ENCODE data around the gene HERC2. TPM values are rescaled to one million over a fixed set of nuclear protein-coding genes. Genes with fewer than 3 reads are reported as not detected.

HERC2 gene
- total and polyA plus RNA-seq, 10 donors, result 16.1 to 79.8 (median 58.9) TPM

GRCh38 chr15:28118531-28118930, 203.4 kb downstream of the HERC2 start:
- H3K36me3 ChIP-seq, result peaks cover 0 to 99% (median 71%) of the 10 kb centered on the region in 6 donors

DNA sequence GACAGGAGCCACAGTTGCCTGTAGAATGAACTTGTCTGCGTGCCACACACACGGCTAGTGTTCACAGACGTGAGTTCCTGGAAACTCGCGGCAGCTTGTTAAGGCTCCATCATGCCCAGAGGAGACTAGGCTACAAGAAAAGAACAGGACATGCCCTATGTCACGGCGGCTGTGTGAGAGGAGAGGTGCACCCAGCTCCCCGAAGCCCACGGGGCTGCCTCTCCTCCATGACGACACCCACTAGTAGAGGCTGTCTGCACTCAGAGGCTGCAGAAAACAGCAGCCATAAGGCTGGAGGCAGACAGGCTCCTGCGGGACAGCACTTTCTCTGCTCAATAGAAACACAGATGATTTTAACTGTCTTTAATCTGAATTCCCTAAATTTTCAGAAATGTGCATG, 203.9 kb downstream of the HERC2 start:
- no peaks in the 10 kb centered on the region for H3K27me3 ChIP-seq (replicated peaks in 1 of 7)
- TF ChIP-seq POLR2A (IDR thresholded peaks at IDR 0.05), result no peak
- H3K9me3 ChIP-seq, result no peaks in the 10 kb centered on the region
- DNase-seq, result no peak
- H3K4me3 ChIP-seq, result no peak overlapping the region
- 92 to 96% (median 95%) methylated on average over 10 to 11 of the region's 11 CpGs for WGBS, 5 donors
- intact Hi-C loops (cut with DNase I; ENCODE audit: low total_unique reads), result no loop called here
- H3K27ac ChIP-seq, result no peak overlapping the region
- no peaks in the 10 kb centered on the region for H3K4me1 ChIP-seq
- H3K36me3 ChIP-seq, result peaks cover 0 to 99% (median 76%) of the 10 kb centered on the region in 6 donors

More at GRCh38 chr15:28118531-28118930, 203.4 kb downstream of the HERC2 start:
- Histone ChIP-seq H3K4me3 (no peak overlapping the region), H3K27me3 (replicated peaks in 1 of 7) (no peaks in the 10 kb centered on the region), H3K9me3 (no peaks in the 10 kb centered on the region), H3K4me1 (no peaks in the 10 kb centered on the region), H3K27ac (no peak overlapping the region)
- TF ChIP-seq POLR2AphosphoS5 (IDR thresholded peaks at IDR 0.05), result no peak
- TF ChIP-seq, protein P1, sequence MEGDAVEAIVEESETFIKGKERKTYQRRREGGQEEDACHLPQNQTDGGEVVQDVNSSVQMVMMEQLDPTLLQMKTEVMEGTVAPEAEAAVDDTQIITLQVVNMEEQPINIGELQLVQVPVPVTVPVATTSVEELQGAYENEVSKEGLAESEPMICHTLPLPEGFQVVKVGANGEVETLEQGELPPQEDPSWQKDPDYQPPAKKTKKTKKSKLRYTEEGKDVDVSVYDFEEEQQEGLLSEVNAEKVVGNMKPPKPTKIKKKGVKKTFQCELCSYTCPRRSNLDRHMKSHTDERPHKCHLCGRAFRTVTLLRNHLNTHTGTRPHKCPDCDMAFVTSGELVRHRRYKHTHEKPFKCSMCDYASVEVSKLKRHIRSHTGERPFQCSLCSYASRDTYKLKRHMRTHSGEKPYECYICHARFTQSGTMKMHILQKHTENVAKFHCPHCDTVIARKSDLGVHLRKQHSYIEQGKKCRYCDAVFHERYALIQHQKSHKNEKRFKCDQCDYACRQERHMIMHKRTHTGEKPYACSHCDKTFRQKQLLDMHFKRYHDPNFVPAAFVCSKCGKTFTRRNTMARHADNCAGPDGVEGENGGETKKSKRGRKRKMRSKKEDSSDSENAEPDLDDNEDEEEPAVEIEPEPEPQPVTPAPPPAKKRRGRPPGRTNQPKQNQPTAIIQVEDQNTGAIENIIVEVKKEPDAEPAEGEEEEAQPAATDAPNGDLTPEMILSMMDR (IDR thresholded peaks at IDR 0.05 in 8 of 11, conservative IDR thresholded peaks at IDR 0.05 in 3 of 11), result no peak
- TF ChIP-seq POLR2A (IDR thresholded peaks at IDR 0.05), result no peak
- DNase-seq, result no peak
- 93 to 98% (median 96%) methylated on average over 10 of the region's 10 CpGs for WGBS, 5 donors
- intact Hi-C loops (cut with DNase I; ENCODE audit: low total_unique reads), result no loop called here

DNA sequence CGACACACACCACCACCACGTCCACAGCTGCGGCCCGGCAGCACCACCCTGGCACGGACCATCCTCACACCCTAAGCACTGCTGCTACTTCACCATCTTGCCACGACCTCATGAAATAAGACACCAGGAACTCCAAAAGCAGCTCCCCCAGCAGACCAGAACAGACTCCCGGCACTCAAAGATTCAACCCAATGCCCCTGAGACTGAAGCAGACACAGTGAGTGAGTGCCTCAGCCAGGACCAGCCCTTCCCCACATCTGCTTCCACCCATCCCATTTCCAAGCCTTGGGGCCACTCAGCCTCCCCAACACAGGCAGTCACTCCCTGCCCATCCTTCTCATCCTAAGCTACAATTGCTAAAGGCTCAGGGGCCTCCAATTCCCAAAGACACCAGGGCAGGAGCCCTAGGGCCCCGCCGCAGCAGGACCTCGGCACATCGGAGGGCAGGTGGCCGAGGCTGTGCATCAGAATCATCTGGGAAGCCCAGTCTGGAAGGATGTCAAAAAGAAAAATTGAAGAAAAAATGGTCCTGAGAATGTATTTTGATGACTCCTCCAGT, 204.5 kb downstream of the HERC2 start:
- 92 to 99% (median 95%) methylated on average over 9 to 12 of the region's 12 CpGs for WGBS, 5 donors
- H3K27me3 ChIP-seq (replicated peaks in 1 of 7), result no peaks in the 10 kb centered on the region
- no peaks in the 10 kb centered on the region for H3K9me3 ChIP-seq
- H3K27ac ChIP-seq, result no peak overlapping the region
- H3K4me3 ChIP-seq, result no peak overlapping the region
- H3K4me1 ChIP-seq, result no peaks in the 10 kb centered on the region
- TF ChIP-seq, protein P1 (IDR thresholded peaks at IDR 0.05 in 8 of 11, conservative IDR thresholded peaks at IDR 0.05 in 3 of 11), result no peak
- TF ChIP-seq POLR2A (IDR thresholded peaks at IDR 0.05), result no peak
- TF ChIP-seq POLR2AphosphoS5 (IDR thresholded peaks at IDR 0.05), result no peak
- peaks cover 0 to 99% (median 82%) of the 10 kb centered on the region in 6 donors for H3K36me3 ChIP-seq
- DNase-seq, result no peak
- intact Hi-C loops (cut with DNase I; ENCODE audit: low total_unique reads), result no loop called here

GRCh38 chr15:28116521-28117431, 205.2 kb downstream of the HERC2 start:
- DNase-seq, result peak; percentile 71
- H3K27ac ChIP-seq, result no peak overlapping the region
- H3K36me3 ChIP-seq, result peaks cover 0 to 100% (median 89%) of the 10 kb centered on the region in 6 donors
- WGBS, 5 donors, result 92 to 96% (median 93%) methylated on average over 31 to 42 of the region's 42 CpGs
- intact Hi-C loops (cut with DNase I; ENCODE audit: low total_unique reads), result no loop called here
- TF ChIP-seq POLR2A (IDR thresholded peaks at IDR 0.05) (no peak), POLR2AphosphoS5 (IDR thresholded peaks at IDR 0.05) (no peak)
- TF ChIP-seq, protein P1 (IDR thresholded peaks at IDR 0.05 in 8 of 11, conservative IDR thresholded peaks at IDR 0.05 in 3 of 11), result no peak
- no peak overlapping the region for H3K4me3 ChIP-seq
- no peaks in the 10 kb centered on the region for H3K27me3 ChIP-seq (replicated peaks in 1 of 7)
- no peaks in the 10 kb centered on the region for H3K9me3 ChIP-seq
- no peaks in the 10 kb centered on the region for H3K4me1 ChIP-seq

Measured in spleen (tissue), 11 donors.